PC-9 (cell line): ENCODE measurements around the gene ZNF236. TPM values are rescaled to one million over a fixed set of nuclear protein-coding genes. Genes with fewer than 3 reads are reported as not detected.

Source experiments
- BruUV-seq: library from RNA; stranded (reverse); fragments of 400-500 nt; replicated peaks from 2 replicates; lab custom pipeline; 2021; lab: Mats Ljungman, UMichigan
- CTCF ChIA-PET: fragments of 300-600 bp; sonication (Branson Sonifier 250); formaldehyde crosslinking; loops from one replicate; lab custom pipeline; 2022; ENCODE audit warnings: antibody characterized with exemption; lab: Charles Lee
- POLR2A ChIA-PET: fragments of 300-600 bp; sonication (Branson Sonifier 250); formaldehyde crosslinking; loops from one replicate; lab custom pipeline; 2022; ENCODE audit warnings: antibody characterized with exemption; ENCODE audit not compliant: unreplicated experiment; lab: Charles Lee
- DNase-seq, 2 experiments: peaks; one replicate each; pipeline versions ENCODE4 v3.0.0 to v3.0.0-alpha.2; 2015 to 2022; ENCODE audit warnings: mixed read lengths in 1 of 2
- H2AFZ ChIP-seq: fragments of 200-600 bp; sonication (generic); 2 replicates; pipeline ENCODE4 v1.8.1; 2017; ENCODE audit warnings: antibody characterized with exemption
- H3F3A ChIP-seq: fragments of 200-600 bp; sonication (generic); 2 replicates; pipeline ENCODE4 v1.8.1; 2017; ENCODE audit warnings: antibody characterized with exemption, mild to moderate bottlenecking, low read depth; ENCODE audit not compliant: insufficient read depth
- H3K27ac ChIP-seq: fragments of 200-600 bp; sonication (generic); 2 replicates; pipeline ENCODE4 v1.6.1; 2016; ENCODE audit warnings: mixed run types
- H3K27me3 ChIP-seq: fragments of 200-600 bp; sonication (generic); 2 replicates; pipeline ENCODE4 v1.6.1; 2016; ENCODE audit warnings: low read depth, mixed run types; ENCODE audit not compliant: insufficient read depth
- H3K36me3 ChIP-seq: fragments of 200-600 bp; sonication (generic); 2 replicates; pipeline ENCODE4 v1.6.1; 2016; ENCODE audit warnings: low read depth, mixed run types
- H3K4me1 ChIP-seq: fragments of 200-600 bp; sonication (generic); replicated peaks from 2 replicates; pipeline ENCODE4 v1.6.1; 2016; ENCODE audit warnings: mixed run types; ENCODE audit not compliant: insufficient read depth
- H3K4me2 ChIP-seq: fragments of 200-600 bp; sonication (generic); 2 replicates; pipeline ENCODE4 v1.6.1; 2017; ENCODE audit warnings: mixed run types
- H3K4me3 ChIP-seq: fragments of 200-600 bp; sonication (generic); 2 replicates; pipeline ENCODE4 v1.6.1; 2016; ENCODE audit warnings: mixed run types
- H3K79me2 ChIP-seq: fragments of 200-600 bp; sonication (generic); 2 replicates; pipeline ENCODE4 v1.6.1; 2017; ENCODE audit warnings: low read depth, mixed run types
- H3K9me2 ChIP-seq: fragments of 200-600 bp; sonication (generic); 2 replicates; pipeline ENCODE4 v1.8.1; 2017; ENCODE audit warnings: mild to moderate bottlenecking; ENCODE audit not compliant: insufficient read depth
- H3K9me3 ChIP-seq: fragments of 200-600 bp; sonication (generic); 2 replicates; pipeline ENCODE4 v1.8.1; 2016; ENCODE audit warnings: low read depth; ENCODE audit not compliant: insufficient read depth
- H4K20me1 ChIP-seq: fragments of 200-600 bp; sonication (generic); 2 replicates; pipeline ENCODE4 v1.8.1; 2017; ENCODE audit not compliant: insufficient read depth
- EZH2 ChIP-seq: fragments of 200-600 bp; sonication (generic); IDR thresholded peaks from 2 replicates; pipeline ENCODE4 v1.8.0; 2017; ENCODE audit warnings: antibody characterized with exemption, low read depth
- intact Hi-C: fragments of 100-400 bp; cut with micrococcal nuclease; formaldehyde crosslinking; loops from one replicate; pipeline ENCODE4 v1.10.0; 2022; ENCODE audit not compliant: unreplicated experiment
- total RNA-seq: library from RNA; stranded (reverse); gene quantifications from 2 replicates; pipeline ENCODE4 v1.2.3, GENCODE V29; 2021
- TF ChIP-seq, protein P1 (sequence below): fragments of 200-600 bp; sonication (generic); conservative IDR thresholded peaks from 2 replicates; pipeline ENCODE4 v1.6.1; 2017; ENCODE audit warnings: mixed run types, antibody characterized with exemption, mild to moderate bottlenecking, moderate library complexity

The ZNF236 gene
- total RNA-seq, 1 experiment from 2014 or later, result 10.8 TPM

DNA sequence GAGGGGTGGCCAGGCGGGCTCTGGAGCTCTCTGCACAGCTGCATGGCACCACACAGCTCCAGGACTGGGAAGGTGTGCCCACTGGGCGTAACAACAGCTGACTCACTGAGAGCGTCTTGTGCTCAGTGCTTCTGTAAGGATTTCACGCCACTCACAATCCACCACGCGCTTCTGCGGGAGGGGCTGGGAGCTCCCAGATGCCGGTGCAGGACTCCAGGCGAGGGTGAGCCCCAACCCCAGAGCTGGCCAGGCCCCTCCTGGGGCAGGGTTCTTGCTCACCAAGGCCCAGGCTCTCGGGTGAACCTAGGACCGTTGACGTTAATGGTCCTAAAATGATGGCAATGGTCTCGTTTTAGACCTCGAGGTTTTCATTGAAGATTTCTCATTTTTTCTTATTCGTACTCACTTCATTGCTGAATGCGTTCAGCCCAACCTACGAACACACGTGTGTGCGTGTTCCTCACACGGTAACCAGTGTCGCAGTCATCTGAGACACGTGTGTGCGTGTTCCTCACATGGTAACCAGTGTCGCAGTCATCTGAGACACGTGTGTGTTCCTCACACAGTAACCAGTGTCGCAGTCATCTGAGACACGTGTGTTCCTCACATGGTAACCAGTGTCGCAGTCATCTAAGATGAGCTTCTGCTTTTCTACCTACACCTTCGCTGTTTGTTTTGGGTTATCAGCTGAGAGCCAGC lies 38.4 kb upstream of the ZNF236 start:
- no peak for DNase-seq
- Histone ChIP-seq H3K9me2 (no peaks in the 10 kb centered on the region), H3K4me3 (no peak overlapping the region), H3K79me2 (no peaks in the 10 kb centered on the region), H2AFZ (no peak overlapping the region), H3K4me2 (no peak overlapping the region), H3K27me3 (peaks cover 85% of the 10 kb centered on the region), H3K9me3 (no peaks in the 10 kb centered on the region), H3K36me3 (no peaks in the 10 kb centered on the region), H3K27ac (no peak overlapping the region), H3K4me1 (no peaks in the 10 kb centered on the region), H3F3A (no peaks in the 10 kb centered on the region), H4K20me1 (no peaks in the 10 kb centered on the region)
- BruUV-seq, result no TSS peak
- POLR2A ChIA-PET, result no interaction called here
- no peak for TF ChIP-seq EZH2
- TF ChIP-seq, protein P1, sequence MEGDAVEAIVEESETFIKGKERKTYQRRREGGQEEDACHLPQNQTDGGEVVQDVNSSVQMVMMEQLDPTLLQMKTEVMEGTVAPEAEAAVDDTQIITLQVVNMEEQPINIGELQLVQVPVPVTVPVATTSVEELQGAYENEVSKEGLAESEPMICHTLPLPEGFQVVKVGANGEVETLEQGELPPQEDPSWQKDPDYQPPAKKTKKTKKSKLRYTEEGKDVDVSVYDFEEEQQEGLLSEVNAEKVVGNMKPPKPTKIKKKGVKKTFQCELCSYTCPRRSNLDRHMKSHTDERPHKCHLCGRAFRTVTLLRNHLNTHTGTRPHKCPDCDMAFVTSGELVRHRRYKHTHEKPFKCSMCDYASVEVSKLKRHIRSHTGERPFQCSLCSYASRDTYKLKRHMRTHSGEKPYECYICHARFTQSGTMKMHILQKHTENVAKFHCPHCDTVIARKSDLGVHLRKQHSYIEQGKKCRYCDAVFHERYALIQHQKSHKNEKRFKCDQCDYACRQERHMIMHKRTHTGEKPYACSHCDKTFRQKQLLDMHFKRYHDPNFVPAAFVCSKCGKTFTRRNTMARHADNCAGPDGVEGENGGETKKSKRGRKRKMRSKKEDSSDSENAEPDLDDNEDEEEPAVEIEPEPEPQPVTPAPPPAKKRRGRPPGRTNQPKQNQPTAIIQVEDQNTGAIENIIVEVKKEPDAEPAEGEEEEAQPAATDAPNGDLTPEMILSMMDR, result no peak
- CTCF ChIA-PET, result no interaction called here
- intact Hi-C loops, result no loop called here

DNA sequence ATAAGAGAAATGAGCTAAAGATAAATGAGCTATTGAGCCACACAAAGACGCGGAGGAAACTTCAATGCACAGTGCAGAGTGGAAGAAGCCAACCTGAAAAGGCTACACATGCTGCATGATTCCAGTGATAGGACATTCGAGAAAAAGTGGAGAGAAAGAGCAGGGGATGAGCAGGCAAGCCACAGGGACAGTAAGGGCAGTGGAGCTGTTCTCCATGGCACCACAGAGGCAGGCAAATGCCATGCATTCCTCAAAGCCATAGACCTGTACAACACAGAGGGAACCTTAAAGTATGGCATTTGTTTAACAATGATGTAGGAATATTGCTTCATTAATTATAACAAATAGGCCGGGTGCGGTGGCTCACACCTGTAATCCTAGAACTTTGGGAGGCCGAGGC lies 36.5 kb upstream of the ZNF236 start:
- Histone ChIP-seq H3K4me2 (no peak overlapping the region), H3F3A (no peaks in the 10 kb centered on the region), H2AFZ (no peak overlapping the region), H3K36me3 (no peaks in the 10 kb centered on the region), H3K9me3 (no peaks in the 10 kb centered on the region), H3K4me3 (no peak overlapping the region), H3K27me3 (peaks cover 86% of the 10 kb centered on the region), H3K4me1 (no peaks in the 10 kb centered on the region), H3K27ac (no peak overlapping the region), H3K9me2 (no peaks in the 10 kb centered on the region), H3K79me2 (no peaks in the 10 kb centered on the region), H4K20me1 (no peaks in the 10 kb centered on the region)
- POLR2A ChIA-PET, result no interaction called here
- CTCF ChIA-PET, result interaction anchor here (0.6 kb wide), 1 partner anchor 44 kb away, joined by 3 read pairs; no protein-coding TSS in a partner anchor
- no peak for DNase-seq
- no TSS peak for BruUV-seq
- intact Hi-C loops, result no loop called here
- TF ChIP-seq, protein P1, result no peak
- TF ChIP-seq EZH2, result no peak

DNA sequence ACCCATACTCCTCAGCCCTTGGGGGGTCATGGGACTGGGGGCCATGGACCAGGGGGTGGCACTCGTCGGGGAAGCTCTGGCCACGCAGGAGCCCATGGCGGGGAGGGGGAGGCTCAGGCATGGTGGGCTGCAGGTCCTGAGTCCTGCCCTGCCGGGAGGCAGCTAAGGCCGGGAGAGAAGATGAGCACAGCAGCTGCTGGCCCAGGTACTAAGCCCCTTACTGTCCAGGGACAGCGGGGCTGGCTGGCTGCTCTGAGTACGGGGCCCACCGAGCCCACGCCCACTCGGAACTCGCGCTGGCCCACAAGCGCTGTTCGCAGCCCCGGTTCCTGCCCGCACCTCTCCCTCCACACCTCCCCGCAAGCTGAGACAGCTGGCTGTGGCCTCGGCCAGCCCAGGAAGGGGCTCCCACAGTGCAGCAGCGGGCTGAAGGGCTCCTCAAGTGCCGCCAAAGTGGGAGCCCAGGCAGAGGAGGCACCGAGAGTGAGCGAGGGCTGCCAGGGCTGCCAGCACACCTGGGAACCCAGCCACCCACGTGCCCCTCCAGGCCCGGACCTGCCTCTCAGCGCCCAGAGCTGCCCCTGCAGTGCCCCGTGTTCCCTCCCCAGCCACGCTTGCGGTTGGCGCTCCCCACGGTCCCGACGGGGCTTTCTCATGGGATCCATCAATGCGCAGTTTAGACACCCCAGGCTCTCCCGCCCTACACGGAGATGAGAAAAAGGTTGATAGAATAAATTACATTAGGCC lies 33.6 kb upstream of the ZNF236 start:
- ChIA-PET POLR2A (no interaction called here), CTCF (no interaction called here)
- H3K9me2 ChIP-seq, result no peaks in the 10 kb centered on the region
- H3F3A ChIP-seq, result no peaks in the 10 kb centered on the region
- H3K4me2 ChIP-seq, result no peak overlapping the region
- no peaks in the 10 kb centered on the region for H3K9me3 ChIP-seq
- intact Hi-C loops, result no loop called here
- TF ChIP-seq, protein P1, result no peak
- no peak for TF ChIP-seq EZH2
- no peak overlapping the region for H3K27ac ChIP-seq
- no peaks in the 10 kb centered on the region for H3K36me3 ChIP-seq
- H3K79me2 ChIP-seq, result no peaks in the 10 kb centered on the region
- peaks cover 83% of the 10 kb centered on the region for H3K27me3 ChIP-seq
- no peak for DNase-seq
- no peaks in the 10 kb centered on the region for H3K4me1 ChIP-seq
- BruUV-seq, result no TSS peak
- no peak overlapping the region for H3K4me3 ChIP-seq
- H4K20me1 ChIP-seq, result no peaks in the 10 kb centered on the region
- H2AFZ ChIP-seq, result no peak overlapping the region
